HG03558 (cell line): Measurements from ENCODE around the gene AATF.

Experiments used
- ATAC-seq: cut with Tn5 transposase; IDR thresholded peaks from one replicate; pipeline ENCODE4 v1.9.1; 2021; ENCODE audit warnings: moderate number of reproducible peaks; ENCODE audit not compliant: unreplicated experiment; ENCODE audit errors: extremely low read depth

The AATF gene

DNA sequence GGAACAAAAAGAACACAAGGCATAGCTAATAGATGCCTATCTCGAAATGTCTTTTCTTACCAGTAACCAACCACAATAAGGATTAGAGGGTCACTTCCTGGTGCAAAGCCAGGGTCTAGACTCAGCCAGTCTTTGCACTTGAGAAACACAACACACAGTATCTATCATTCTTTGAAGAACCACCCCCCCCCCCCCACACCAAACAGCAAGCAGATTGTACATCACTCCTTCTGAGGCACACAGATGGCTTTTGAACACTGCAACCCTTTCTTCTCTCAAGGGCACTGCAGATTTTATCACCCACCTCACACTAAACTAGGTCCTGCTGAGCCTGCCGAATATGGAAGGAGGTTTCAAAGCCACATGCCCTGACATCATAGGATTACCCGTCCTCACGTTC is 145.6 kb downstream of the AATF start:
- no peak for ATAC-seq

DNA sequence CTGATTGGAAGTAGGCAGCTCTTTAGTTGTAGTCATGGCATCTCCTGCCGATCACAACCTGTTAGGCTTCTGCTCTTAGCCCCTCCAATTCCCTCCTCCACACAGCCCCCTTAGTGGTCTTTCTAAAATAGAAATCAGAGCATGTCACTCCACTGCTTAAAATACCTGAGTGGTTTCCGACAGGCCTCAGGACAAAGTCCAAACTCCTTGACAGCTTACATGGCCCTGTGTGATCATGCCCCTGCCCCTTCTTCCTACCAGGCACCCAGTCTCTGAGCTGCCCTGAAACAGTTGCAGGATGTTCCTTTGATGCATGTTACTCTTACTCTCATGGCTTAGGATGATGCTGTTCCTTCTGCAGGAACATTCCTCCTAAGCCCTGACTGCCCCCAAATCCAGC is 147.3 kb downstream of the AATF start:
- ATAC-seq = no peak

DNA sequence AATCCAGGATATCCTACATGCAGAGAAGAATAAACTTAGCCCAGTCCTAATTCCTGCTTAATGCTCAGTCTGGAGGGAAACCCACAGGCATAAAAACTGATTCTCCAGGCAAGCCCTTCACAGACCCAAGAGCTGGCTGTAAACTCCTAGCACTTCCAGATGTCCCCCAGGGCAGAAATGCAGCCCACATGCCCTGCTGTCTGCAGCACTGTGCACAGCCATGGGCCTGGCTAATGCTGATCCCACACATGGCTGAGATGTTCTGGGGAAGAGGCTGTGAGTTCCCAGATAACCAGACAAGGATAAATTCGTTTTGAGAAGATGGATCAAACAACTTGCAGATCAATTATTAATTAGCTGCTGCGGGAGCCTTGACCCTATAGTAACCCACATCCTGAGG is 148.4 kb downstream of the AATF start:
- ATAC-seq = no peak

DNA sequence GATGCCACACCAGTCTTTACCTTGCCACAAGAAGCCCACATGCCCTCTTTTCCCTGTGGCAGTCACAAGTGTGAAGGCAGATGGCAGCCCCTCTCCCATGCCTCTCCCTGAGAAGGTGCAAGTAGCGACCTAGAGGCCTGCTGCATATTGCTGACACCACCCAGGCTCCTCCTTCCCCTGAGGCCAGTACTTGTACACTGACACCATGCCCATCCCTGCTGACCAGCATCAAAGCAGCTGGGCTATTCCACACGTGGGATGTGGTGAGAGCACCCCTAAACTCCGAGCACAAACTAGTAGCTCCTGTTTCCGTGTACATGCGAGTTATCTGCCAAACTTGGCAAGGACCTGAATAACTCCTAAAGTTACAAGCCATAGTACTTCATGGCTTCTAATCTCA is 149.4 kb downstream of the AATF start:
- ATAC-seq = no peak

DNA sequence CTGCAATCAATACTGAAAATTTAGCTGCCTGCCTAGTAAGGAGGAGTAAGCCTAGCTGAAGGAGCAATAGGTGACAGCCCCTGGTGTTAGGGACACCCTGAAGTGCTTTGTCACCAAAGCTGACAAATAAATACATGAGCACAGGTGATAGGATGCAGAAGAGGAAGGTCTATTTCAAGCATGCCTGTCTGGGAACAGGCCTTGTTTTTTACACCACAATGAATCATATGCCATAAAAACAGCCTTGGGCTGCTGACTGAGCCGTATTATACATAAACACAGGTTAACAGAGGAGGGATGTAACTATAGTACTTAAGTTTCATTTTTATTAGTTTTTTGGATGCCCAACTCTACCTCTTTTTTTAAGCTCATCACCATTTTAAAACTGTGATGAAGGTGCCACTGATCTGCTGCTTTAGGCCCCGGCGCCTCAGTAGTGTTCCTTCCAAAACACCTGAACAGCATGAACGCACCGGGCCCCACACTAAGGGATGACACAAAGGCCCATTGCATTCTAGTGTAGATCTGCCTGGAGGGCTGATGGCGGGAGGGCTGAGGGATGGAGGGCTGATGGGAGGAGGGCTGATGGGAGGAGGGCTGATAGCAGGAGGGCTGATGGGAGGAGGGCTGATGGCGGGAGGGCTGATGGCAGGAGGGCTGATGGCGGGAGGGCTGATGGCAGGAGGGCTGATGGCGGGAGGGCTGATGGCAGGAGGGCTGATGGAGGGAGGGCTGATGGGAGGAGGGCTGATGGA is 150.3 kb downstream of the AATF start:
- no peak for ATAC-seq

DNA sequence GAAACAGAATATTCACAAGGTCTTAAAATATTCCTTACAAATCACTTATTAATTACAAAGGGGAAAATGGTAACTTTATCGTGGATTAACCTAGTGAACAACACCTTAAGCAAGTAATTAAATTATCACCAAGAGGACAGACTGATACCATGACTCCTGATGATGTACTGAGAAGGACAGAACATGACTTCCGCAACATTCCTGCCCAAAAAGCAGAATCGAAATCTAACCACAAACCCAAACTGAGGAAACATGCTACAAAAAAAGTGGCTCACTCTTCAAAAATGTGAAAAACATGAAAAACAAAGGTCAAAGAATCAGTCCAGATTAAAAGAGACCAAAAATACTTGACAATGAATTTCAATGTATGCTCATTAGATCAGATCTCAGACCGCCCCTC is 151.5 kb downstream of the AATF start:
- ATAC-seq = no peak

DNA sequence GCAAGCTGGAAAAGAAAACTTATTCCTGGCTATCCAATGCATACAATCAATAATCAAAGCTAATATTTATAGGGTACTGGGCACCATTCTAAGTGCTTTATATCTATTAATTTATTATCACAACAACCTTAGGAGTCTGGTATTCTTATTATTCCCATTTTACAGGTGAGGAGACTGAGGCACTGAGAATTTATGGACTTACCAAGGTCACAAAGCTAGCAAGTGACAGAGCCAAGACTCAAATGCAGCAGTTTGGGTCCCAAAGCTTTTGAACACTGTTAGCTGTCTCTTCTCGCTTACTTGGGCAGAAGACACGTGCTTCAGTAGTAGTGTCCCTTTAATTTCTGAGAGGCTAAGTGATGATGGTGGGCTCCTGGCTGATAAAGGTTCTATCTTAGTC is 152.6 kb downstream of the AATF start:
- ATAC-seq = no peak

DNA sequence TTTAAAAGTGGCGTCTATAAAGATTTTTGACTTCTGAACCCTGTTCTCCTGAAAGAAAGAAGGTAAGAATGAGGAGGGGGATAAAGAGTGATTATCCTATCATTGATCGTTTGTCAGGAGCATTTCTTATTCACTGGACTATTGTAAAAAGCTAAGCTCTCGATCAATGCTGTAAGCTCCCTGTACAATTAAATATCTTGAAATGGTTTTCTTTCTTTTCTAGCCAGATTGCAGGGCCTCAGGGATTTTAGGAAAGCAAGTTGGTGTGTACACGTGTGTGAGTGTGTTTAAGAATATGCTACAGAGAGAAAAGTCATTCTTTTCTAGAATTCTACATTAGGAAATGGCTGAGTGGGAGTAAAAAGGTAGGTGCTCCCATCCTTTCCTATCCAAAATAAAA is 154.5 kb downstream of the AATF start:
- no peak for ATAC-seq

DNA sequence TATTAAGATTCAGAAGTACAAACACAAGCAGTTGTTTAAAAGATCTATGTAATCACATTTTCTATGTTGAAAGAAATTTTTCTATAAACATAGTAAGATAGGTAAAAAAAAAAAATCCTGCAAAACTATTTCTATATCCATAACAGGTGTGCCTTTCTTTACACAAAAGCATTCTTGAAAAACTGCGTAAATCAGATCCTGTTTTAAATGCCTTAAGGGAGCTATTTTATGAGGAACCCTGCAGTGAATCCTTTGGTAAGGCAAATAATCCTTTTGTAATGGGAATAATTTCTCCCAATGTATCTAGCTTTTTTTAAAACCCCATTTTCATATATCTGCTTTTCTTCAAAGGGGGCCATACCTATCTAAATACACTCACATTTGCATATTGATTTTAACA is 157.3 kb downstream of the AATF start:
- no peak for ATAC-seq
